Measurements from ENCODE around the gene SLC44A1.

DNA sequence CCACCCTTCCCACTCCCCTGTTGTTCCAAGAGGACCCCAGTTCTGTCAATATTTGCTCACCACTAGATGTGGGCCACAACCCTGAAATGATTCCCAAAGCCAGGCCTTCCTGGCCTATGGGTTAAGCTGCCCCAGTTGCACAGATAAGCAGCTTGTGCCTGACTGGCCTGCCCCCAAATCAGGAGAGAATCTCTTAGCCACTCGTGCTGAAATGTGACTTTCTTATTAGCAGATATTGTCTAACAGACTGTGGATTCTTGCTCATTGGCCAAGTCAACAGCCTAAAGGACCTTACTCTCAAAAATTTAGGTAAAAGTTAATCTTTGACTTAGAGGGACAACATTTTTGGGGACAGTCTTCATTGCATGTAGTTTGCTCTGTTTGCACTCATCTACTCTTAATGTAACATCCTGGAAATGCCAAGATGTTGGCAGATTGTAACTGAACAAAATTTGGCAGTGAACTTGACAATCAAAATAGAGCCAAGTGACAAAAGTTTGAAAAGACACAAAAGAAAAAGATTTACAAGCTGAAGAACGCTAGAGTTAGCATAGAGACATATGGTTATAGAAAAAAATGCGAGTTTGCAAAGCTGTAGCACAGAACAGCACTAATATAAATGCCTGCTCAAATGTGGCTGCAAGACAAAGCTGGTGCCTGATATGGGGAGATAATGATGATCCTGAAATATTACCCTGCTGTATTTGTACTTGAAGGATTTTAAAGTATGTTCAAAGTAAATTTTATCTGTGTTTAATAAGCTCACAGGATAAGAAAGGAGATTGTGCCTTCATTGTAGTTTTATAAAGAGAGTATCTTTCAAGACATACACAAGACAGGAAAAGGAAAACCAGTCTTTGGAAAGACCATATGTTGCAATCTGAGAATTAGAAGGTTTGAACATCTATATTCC is 174.4 kb downstream of the SLC44A1 start:
- TF ChIP-seq NR2C2 (CRISPR knock-in tag; IDR thresholded peaks at IDR 0.05; ENCODE audit: borderline replicate concordance) (peak; percentile 43; the same call in 1 of the 2 replicates), EZH2 (conservative IDR thresholded peaks at IDR 0.05; ENCODE audit: low read depth, low read length) (no peak), ZNF383 (CRISPR knock-in tag; IDR thresholded peaks at IDR 0.05; ENCODE audit: borderline replicate concordance) (no peak), CHD2 (IDR thresholded peaks at IDR 0.05; ENCODE audit: low read depth, low read length) (no peak), CEBPB (IDR thresholded peaks at IDR 0.05; ENCODE audit: borderline replicate concordance, low read depth, low read length) (no peak), POLR2AphosphoS5 (IDR thresholded peaks at IDR 0.05; ENCODE audit: low read depth, low read length) (peak; percentile 44; the same call in 1 of the 2 replicates)
- TF ChIP-seq, protein P1, sequence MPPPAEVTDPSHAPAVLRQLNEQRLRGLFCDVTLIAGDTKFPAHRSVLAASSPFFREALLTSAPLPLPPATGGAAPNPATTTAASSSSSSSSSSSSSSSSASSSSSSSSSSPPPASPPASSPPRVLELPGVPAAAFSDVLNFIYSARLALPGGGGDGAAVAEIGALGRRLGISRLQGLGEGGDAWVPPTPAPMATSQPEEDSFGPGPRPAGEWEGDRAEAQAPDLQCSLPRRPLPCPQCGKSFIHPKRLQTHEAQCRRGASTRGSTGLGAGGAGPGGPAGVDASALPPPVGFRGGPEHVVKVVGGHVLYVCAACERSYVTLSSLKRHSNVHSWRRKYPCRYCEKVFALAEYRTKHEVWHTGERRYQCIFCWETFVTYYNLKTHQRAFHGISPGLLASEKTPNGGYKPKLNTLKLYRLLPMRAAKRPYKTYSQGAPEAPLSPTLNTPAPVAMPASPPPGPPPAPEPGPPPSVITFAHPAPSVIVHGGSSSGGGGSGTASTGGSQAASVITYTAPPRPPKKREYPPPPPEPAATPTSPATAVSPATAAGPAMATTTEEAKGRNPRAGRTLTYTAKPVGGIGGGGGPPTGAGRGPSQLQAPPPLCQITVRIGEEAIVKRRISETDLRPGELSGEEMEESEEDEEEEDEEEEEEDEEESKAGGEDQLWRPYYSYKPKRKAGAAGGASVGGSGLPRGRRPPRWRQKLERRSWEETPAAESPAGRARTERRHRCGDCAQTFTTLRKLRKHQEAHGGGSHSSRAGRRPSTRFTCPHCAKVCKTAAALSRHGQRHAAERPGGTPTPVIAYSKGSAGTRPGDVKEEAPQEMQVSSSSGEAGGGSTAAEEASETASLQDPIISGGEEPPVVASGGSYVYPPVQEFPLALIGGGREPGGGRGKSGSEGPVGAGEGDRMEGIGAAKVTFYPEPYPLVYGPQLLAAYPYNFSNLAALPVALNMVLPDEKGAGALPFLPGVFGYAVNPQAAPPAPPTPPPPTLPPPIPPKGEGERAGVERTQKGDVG (CRISPR knock-in tag; IDR thresholded peaks at IDR 0.05; ENCODE audit: borderline replicate concordance): no peak
- TF ChIP-seq, protein P2, sequence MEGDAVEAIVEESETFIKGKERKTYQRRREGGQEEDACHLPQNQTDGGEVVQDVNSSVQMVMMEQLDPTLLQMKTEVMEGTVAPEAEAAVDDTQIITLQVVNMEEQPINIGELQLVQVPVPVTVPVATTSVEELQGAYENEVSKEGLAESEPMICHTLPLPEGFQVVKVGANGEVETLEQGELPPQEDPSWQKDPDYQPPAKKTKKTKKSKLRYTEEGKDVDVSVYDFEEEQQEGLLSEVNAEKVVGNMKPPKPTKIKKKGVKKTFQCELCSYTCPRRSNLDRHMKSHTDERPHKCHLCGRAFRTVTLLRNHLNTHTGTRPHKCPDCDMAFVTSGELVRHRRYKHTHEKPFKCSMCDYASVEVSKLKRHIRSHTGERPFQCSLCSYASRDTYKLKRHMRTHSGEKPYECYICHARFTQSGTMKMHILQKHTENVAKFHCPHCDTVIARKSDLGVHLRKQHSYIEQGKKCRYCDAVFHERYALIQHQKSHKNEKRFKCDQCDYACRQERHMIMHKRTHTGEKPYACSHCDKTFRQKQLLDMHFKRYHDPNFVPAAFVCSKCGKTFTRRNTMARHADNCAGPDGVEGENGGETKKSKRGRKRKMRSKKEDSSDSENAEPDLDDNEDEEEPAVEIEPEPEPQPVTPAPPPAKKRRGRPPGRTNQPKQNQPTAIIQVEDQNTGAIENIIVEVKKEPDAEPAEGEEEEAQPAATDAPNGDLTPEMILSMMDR (CRISPR knock-in tag; IDR thresholded peaks at IDR 0.05): 0 out of 2 replicates have a peak, but pooled peaks have one; percentile 21
